Activated naive CD4-positive, alpha-beta T cell treated with anti-CD3 and anti-CD28 coated beads, Interleukin-2, amount 50 U/mL, for 24 hours (primary cell): Measurements from ENCODE around the gene LAMTOR3.
A peak's percentile ranks its signal among the peaks of the same experiment; 100 is the strongest.

Experiments
- H3K27ac Mint-ChIP-seq: one replicate; pipeline ENCODE4 v1.8.0; 2021; ENCODE audit warnings: mild to moderate bottlenecking, mixed read lengths
- H3K27me3 Mint-ChIP-seq: one replicate; pipeline ENCODE4 v1.8.0; 2021; ENCODE audit warnings: mixed read lengths
- H3K36me3 Mint-ChIP-seq: one replicate; pipeline ENCODE4 v1.8.0; 2021; ENCODE audit warnings: mixed read lengths
- H3K4me1 Mint-ChIP-seq: one replicate; pipeline ENCODE4 v1.8.0; 2021; ENCODE audit warnings: mixed read lengths
- H3K4me3 Mint-ChIP-seq: one replicate; pipeline ENCODE4 v1.8.0; 2021; ENCODE audit warnings: mild to moderate bottlenecking, mixed read lengths
- H3K9me3 Mint-ChIP-seq: one replicate; pipeline ENCODE4 v1.8.0; 2021; ENCODE audit warnings: mixed read lengths

Gene LAMTOR3, protein sequence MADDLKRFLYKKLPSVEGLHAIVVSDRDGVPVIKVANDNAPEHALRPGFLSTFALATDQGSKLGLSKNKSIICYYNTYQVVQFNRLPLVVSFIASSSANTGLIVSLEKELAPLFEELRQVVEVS

DNA sequence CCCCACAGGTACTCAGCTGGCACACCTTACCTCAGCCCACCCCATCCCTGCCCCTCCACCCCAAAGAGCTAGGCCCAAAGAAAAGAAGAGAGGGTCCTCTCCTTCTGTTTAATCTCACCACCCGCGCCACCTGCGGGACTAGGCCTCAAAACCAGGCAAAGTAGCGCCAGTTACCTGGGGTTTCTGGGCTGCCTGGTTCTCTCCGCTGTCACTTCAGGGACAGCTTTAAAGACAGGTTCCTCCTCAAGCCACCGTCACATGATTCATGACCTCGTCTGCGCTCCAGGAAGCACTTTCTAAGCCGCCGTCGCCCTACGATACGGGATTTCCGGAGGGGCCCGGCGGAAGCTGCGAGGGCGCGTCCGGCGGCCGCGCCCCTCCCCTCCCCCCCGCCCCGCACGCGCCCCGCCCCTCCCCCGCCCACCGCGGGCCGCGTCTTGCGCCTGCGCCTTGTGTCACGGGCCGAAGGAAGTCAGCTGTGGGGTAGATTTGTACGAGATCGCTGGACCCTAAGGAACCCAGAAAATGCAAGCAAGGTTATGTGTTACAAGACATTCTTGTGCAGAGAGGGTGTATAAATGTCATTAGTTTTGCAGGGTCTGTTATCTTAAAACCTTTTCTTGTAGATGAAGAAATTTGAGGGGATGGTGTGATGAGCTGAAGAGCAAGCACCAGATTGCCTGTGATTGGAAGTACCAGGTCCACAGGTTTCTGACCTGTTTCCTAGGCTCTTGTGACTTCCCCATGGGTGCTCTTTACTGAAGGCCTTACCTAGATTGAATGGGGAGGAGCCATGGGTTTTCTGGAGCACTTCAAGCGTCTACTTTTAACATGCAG, at the start of gene LAMTOR3:
Gene LAMTOR3 (minus strand): TSS at position 267 of the 837 bp plus-strand sequence. CDS start 464 bp downstream, outside the sequence.
- Mint-ChIP-seq H3K27me3 (no peaks in the 10 kb centered on the region), H3K4me1 (peaks cover 45% of the 10 kb centered on the region), H3K36me3 (peaks cover 5% of the 10 kb centered on the region), H3K27ac (peak within 1 kb of the TSS; percentile 98), H3K9me3 (no peaks in the 10 kb centered on the region), H3K4me3 (peak within 1 kb of the TSS; percentile 99)

DNA sequence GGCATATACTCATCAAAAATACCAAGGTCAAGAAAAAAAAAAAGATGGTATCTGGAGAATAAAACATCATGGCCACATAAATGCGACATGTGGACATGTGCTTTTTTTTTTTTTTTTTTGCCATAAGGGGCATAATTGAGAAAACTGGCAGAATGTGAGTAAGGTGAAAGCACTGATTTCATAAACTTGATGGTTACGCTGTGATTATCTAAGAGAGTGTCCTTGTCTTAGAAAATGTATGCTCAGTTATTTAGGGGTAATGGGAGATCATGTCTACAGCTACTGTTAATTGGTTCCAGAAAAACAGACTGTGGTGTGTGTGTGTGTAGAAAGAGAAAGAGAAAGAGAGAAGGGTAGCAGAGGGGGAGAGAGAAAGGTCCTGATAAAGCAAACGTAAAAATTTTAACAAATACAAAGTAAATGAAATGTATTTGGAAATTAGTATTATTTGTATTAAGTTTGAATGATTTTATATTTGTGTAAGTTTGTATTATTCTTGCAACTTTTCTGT, 44.1 kb upstream of the LAMTOR3 start:
- Mint-ChIP-seq H3K36me3 (peaks cover 21% of the 10 kb centered on the region), H3K27ac (no peak overlapping the region)

DNA sequence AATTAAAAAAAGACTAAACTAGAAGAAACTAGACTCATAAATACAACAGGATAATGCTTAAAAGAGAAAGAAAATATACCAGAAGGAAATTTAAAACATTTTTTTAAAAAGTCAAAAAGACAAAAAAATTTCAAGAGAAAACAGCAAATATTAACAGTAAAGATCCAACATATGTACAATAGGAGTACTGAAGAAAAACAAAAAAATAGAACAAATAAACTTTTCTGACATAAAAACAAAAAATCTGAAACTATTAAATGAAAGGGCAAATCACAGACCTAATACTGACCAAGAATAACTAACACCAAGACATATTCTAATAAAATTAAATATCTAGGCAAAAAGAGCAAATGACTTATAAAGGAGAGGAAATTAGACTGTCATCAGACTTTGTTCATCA, 40.7 kb upstream of the LAMTOR3 start:
- no peak overlapping the region for H3K27ac Mint-ChIP-seq
- H3K27me3 Mint-ChIP-seq = no peaks in the 10 kb centered on the region
- peaks cover 5% of the 10 kb centered on the region for H3K9me3 Mint-ChIP-seq
- peaks cover 25% of the 10 kb centered on the region for H3K36me3 Mint-ChIP-seq
- no peak overlapping the region for H3K4me3 Mint-ChIP-seq
- peaks cover 67% of the 10 kb centered on the region for H3K4me1 Mint-ChIP-seq

More for the DNA sequence above, 44.1 kb upstream of the LAMTOR3 start:
- peaks cover 63% of the 10 kb centered on the region for H3K4me1 Mint-ChIP-seq
- H3K9me3 Mint-ChIP-seq = peaks cover 5% of the 10 kb centered on the region
- no peak overlapping the region for H3K4me3 Mint-ChIP-seq
- H3K27me3 Mint-ChIP-seq = no peaks in the 10 kb centered on the region

DNA sequence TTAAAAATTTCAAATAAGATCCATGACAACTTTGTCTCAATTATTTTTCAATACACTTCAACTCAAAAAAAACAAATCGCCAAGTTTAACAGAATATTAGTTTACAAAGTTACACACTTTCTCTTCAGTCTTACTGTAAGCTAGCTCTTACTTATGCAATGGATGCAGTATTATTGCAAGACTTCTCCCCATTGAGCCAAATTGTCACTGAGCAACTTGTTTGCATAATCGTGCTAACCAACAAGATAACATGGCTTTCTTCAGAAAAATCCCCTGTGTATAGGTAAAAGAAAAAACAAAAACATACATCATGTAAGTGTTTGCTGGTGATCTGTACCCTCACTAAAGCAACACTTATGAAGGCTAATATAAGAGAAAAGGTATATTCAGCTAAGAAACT, 33.3 kb upstream of the LAMTOR3 start:
- peaks cover 18% of the 10 kb centered on the region for H3K36me3 Mint-ChIP-seq
- peaks cover 51% of the 10 kb centered on the region for H3K4me1 Mint-ChIP-seq
- no peaks in the 10 kb centered on the region for H3K9me3 Mint-ChIP-seq
- H3K4me3 Mint-ChIP-seq = peak overlapping the region; percentile 17
- peak overlapping the region; percentile 3 for H3K27ac Mint-ChIP-seq
- no peaks in the 10 kb centered on the region for H3K27me3 Mint-ChIP-seq

DNA sequence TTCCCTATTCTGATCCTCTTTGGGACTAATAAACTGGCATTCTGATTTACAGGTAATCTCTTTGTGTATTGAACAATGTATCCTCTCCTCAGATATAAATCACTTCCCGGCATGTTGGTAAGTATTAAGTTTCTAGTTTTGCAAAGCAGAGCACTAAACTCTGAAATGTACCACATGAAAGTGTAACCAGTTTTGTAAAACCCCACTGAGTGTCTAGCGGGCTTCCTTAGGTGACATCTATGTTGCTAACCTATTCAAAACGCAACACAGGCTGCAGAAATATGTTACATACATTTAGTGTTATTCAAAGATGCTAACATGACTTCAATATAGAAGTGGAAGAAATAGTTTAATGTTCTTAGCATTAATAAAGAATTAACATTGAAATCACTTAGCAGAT, 26.9 kb upstream of the LAMTOR3 start:
- H3K36me3 Mint-ChIP-seq = peaks cover 27% of the 10 kb centered on the region
- H3K27ac Mint-ChIP-seq = peak overlapping the region; percentile 91
- peak overlapping the region; percentile 52 for H3K4me3 Mint-ChIP-seq
- peaks cover 12% of the 10 kb centered on the region for H3K9me3 Mint-ChIP-seq
- peaks cover 23% of the 10 kb centered on the region for H3K4me1 Mint-ChIP-seq
- H3K27me3 Mint-ChIP-seq = no peaks in the 10 kb centered on the region

DNA sequence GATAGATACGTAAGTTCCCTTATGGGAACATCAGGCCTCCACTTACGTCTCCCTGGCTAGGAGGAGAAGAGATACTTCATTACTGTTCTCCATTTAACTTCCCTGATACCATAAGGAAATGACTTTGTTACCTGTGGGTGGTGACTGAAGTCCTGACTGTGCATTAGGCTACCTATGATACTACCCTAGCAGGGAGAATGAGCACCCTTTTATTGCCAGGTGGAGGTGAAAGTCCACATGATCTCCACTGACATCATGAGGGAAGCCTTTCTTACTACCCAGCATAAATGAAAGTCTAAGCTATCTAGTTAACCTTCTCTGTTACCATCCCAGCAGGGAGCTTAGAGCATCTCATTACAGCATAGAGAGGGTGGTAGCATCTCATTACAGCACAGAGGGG, 24.4 kb upstream of the LAMTOR3 start:
- H3K4me1 Mint-ChIP-seq = peaks cover 23% of the 10 kb centered on the region
- peaks cover 32% of the 10 kb centered on the region for H3K36me3 Mint-ChIP-seq
- no peaks in the 10 kb centered on the region for H3K27me3 Mint-ChIP-seq
- no peak overlapping the region for H3K4me3 Mint-ChIP-seq
- H3K27ac Mint-ChIP-seq = no peak overlapping the region
- peaks cover 12% of the 10 kb centered on the region for H3K9me3 Mint-ChIP-seq

DNA sequence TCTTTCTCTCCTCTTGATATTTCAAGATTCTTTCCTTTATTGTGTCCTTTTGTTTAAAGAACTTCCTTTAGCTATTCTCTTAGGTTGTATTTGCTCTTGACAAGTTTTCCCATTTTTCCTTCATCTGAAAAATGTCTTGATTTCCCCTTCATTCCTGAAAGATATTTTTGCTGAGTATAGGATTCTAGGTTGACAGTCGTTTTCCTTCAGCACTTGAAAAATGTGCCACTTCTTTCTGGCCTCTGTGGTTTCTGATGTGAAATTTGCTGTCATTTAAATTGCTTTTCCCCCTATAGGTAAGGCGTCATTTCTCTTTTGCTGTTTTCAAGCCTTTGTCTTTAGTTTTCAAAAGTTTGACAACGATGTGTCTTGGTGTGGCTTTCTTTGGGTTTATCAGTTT, 23.3 kb upstream of the LAMTOR3 start:
- peaks cover 35% of the 10 kb centered on the region for H3K36me3 Mint-ChIP-seq
- H3K4me1 Mint-ChIP-seq = peaks cover 27% of the 10 kb centered on the region
- peaks cover 12% of the 10 kb centered on the region for H3K9me3 Mint-ChIP-seq
- H3K27me3 Mint-ChIP-seq = no peaks in the 10 kb centered on the region
- no peak overlapping the region for H3K4me3 Mint-ChIP-seq
- no peak overlapping the region for H3K27ac Mint-ChIP-seq

DNA sequence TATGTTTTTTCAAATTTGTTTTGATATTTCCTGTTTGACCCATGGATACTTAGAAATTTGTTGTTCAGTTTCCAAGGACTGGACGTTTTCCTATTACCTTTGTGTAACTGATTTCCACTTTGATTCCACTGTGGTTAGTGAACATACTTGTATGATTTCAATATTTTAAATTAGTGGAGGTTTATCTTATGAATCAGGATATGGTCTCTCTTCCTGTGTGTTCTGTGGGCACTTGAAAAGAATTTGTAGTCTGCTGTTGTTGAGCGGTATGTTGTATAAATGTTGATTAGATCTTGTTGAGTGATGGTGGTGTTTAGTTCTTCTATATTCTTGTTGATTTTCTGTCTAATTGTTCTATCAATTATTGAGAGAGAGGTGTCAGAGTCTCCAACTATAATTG, 21.2 kb upstream of the LAMTOR3 start:
- Mint-ChIP-seq H3K27ac (peak overlapping the region; percentile 57), H3K4me3 (no peak overlapping the region), H3K4me1 (peaks cover 27% of the 10 kb centered on the region), H3K27me3 (no peaks in the 10 kb centered on the region), H3K36me3 (peaks cover 34% of the 10 kb centered on the region), H3K9me3 (peaks cover 12% of the 10 kb centered on the region)

DNA sequence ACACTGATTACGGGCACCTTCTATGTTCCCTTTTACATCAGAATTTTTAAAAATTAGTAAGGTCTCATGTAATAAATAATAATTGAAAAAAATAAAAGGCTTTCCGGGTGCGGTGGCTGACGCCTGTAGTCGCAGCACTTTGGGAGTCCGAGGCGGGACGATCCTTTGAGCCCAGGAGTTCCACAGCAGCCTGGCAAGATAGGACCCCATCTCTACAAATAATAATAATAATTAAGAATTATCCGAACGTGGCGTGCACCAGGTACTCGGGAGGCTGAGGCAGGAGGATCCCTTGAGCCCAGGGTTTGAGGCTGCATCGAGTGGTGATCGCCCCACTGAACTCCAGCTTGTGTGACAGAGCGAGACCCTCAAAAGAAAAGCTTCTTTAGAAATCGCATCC, 771 bp upstream of the LAMTOR3 start:
- Mint-ChIP-seq H3K4me3 (peak overlapping the region; percentile 99), H3K36me3 (peaks cover 5% of the 10 kb centered on the region), H3K27me3 (no peaks in the 10 kb centered on the region), H3K4me1 (peaks cover 42% of the 10 kb centered on the region), H3K27ac (no peak overlapping the region), H3K9me3 (no peaks in the 10 kb centered on the region)

DNA sequence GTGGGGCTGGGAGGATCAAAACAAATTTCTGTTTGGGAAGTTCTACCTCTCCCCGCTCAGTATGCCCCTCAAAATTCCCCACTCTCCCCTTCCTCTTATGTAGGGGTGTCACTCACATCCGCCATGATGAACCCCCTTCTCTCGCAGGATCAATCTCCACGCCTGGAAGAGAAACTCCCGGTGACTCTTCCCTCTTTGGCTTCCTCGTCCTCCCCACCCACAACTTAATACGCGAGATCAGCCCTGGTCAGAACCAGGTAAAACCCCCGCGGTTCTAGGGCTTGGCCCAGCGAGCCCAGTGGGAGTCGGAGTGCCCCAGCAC, 427 bp downstream of the LAMTOR3 start:
- Mint-ChIP-seq H3K4me1 (peaks cover 48% of the 10 kb centered on the region), H3K36me3 (peaks cover 5% of the 10 kb centered on the region), H3K27ac (peak overlapping the region; percentile 98), H3K27me3 (no peaks in the 10 kb centered on the region), H3K9me3 (no peaks in the 10 kb centered on the region), H3K4me3 (peak overlapping the region; percentile 99)

DNA sequence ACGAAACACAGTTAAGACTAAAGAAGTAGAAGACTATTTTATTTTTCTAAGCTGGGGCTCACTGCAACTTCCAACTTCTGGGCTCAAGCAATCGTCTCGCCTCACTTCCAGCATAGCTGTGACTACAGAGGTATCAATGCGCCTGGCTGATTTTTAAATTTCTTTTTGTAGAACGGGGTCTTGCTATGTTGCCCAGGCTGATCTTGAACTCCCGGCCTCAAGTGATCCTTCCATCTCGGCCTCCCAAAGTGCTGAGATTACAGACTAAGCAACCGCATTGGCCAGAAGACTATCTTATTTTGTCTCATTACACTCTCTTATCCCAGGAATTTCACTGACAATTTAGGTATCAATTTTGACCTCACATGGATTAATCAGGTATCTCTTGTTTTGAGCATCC, 1.2 kb downstream of the LAMTOR3 start:
- H3K4me3 Mint-ChIP-seq = peak overlapping the region; percentile 99
- no peaks in the 10 kb centered on the region for H3K9me3 Mint-ChIP-seq
- H3K36me3 Mint-ChIP-seq = peaks cover 5% of the 10 kb centered on the region
- peak overlapping the region; percentile 55 for H3K27ac Mint-ChIP-seq
- peaks cover 52% of the 10 kb centered on the region for H3K4me1 Mint-ChIP-seq
- no peaks in the 10 kb centered on the region for H3K27me3 Mint-ChIP-seq

DNA sequence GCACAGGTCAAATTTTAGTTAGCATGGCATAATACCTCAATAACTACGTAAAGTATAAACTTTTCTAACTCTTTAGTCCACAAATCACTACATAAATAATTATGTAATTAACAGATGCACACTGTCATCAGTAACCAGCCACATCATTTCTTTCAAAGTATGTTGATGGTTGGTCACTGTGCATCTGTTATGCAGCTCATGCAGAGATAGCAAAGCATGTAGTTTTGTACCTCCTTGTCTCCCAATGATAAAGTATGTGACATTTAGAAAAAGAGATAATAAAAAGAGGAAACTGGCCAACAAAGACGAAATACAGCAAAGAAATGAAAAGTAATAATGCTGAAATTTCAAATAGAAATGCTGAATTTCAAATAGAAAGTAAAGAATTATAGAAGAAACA, 2.9 kb downstream of the LAMTOR3 start:
- H3K36me3 Mint-ChIP-seq = peaks cover 5% of the 10 kb centered on the region
- H3K27me3 Mint-ChIP-seq = no peaks in the 10 kb centered on the region
- peak overlapping the region; percentile 60 for H3K4me3 Mint-ChIP-seq
- peaks cover 57% of the 10 kb centered on the region for H3K4me1 Mint-ChIP-seq
- no peaks in the 10 kb centered on the region for H3K9me3 Mint-ChIP-seq
- peak overlapping the region; percentile 5 for H3K27ac Mint-ChIP-seq

DNA sequence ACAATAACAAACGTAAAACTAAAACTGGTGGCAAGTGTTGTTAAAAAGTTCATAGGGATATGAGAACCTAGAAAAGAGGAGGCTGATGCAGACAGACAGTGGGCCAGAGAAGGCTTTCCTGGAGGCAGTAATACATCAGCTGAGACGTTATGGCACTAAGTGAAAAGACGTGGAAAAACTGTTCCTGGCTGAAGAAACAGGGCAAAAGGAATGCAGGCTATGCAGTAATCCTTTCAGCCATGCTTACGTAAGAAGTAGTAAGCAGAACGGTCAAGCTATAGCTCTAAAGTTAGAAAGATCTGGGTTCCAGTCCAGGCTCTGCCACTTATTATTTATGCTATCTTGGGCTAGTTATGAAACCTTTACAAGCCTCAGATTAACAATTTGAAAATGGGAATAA, 6.4 kb downstream of the LAMTOR3 start:
- H3K4me1 Mint-ChIP-seq = peaks cover 34% of the 10 kb centered on the region
- no peak overlapping the region for H3K4me3 Mint-ChIP-seq
- H3K36me3 Mint-ChIP-seq = peaks cover 3% of the 10 kb centered on the region
- peak overlapping the region; percentile 53 for H3K27ac Mint-ChIP-seq
- no peaks in the 10 kb centered on the region for H3K27me3 Mint-ChIP-seq
- no peaks in the 10 kb centered on the region for H3K9me3 Mint-ChIP-seq

DNA sequence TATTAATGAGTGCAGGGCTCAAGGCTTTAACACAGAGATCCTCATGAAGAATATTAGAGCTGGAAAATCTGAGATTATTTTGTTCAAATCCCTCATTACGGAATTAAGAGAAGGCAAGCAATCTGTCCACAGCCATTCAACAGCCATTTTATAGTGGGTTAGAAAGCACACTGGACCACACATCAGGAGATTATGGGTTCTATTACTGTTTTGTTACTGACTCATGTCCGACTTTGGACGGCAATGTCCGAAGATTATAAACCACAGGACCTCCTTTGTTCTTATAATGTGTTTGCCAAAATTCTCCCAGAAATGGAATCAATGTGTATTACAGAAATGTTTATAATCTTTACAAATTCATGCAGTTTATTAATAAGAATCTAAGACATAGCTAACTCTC, 8.1 kb downstream of the LAMTOR3 start:
- H3K27ac Mint-ChIP-seq = no peak overlapping the region
- no peak overlapping the region for H3K4me3 Mint-ChIP-seq
- no peaks in the 10 kb centered on the region for H3K36me3 Mint-ChIP-seq
- H3K27me3 Mint-ChIP-seq = no peaks in the 10 kb centered on the region
- no peaks in the 10 kb centered on the region for H3K9me3 Mint-ChIP-seq
- H3K4me1 Mint-ChIP-seq = peaks cover 21% of the 10 kb centered on the region

DNA sequence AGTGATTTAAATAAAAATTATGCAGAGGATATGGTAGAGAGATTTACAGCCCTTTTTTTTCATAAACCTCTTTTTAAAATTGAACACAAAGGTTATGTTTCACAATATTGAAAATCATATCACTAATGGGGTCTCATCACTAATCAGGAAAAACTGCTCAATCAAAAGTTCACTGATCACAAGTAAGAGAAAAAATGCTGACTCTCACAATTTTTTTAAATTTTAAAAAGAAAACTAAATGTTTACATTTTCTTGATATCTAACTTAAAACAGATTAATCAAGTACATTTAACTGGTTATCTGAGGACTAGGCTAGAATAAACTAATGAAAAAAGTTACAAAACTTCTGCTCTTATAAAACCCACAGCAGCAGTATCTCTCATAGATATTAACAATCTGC, 8.5 kb downstream of the LAMTOR3 start:
- Mint-ChIP-seq H3K27ac (no peak overlapping the region), H3K36me3 (no peaks in the 10 kb centered on the region), H3K4me1 (peaks cover 16% of the 10 kb centered on the region), H3K9me3 (no peaks in the 10 kb centered on the region), H3K4me3 (no peak overlapping the region), H3K27me3 (no peaks in the 10 kb centered on the region)

DNA sequence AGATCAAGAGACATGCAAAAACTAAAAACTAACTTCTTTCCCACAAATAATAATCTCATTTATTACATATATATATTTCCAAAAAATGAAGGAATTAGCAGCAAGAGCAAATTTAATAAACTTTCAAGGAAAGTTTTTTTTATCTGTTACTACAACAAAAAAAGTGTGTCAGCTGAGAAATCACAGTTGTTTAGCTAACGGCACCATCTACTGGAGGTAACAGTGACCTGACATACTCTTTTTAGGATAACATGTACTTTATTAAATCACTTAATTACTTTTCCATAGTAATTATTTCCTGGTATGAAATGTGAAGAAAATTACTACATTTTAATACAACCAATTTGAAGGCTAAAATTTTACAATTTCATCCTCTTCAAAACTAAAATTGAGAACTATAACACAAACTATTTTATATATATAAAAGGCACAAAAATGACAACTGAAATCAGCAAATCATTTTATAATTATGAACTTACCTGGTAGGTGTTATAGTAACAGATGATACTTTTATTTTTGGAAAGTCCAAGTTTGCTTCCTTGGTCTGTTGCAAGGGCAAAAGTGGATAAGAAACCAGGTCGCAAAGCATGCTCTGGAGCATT, 9.1 kb downstream of the LAMTOR3 start:
- H3K4me3 Mint-ChIP-seq = no peak overlapping the region
- H3K9me3 Mint-ChIP-seq = no peaks in the 10 kb centered on the region
- no peaks in the 10 kb centered on the region for H3K27me3 Mint-ChIP-seq
- peaks cover under 1% of the 10 kb centered on the region for H3K36me3 Mint-ChIP-seq
- H3K27ac Mint-ChIP-seq = no peak overlapping the region
- peaks cover 15% of the 10 kb centered on the region for H3K4me1 Mint-ChIP-seq
